Upper lobe of left lung (tissue), 6 donors: ENCODE data around the gene DMD. TPM values are rescaled to one million over a fixed set of nuclear protein-coding genes. Genes with fewer than 3 reads are reported as not detected.

Experiments
- ATAC-seq, 2 donors: fragments of 200-7000 bp; cut with Tn5 transposase; one replicate each; pipeline ENCODE4 v1.9.1; 2022; ENCODE audit warnings: mild to moderate bottlenecking in 2 of 2, moderate library complexity in 2 of 2; ENCODE audit not compliant: low FRiP score in 2 of 2
- DNase-seq, 2 donors: peaks; one replicate each; pipeline ENCODE4 v3.0.0-alpha.2; 2019 to 2020
- H3K27ac ChIP-seq, 4 donors: fragments of 200-600 bp; sonication (generic); one replicate each; pipeline ENCODE4 v1.5.1; 2016 to 2019
- H3K27me3 ChIP-seq, 4 donors: fragments of 200-600 bp; sonication (generic); one replicate each; pipeline ENCODE4 v1.5.1; 2017 to 2019
- H3K36me3 ChIP-seq, 4 donors: fragments of 200-600 bp; sonication (generic); one replicate each; pipeline ENCODE4 v1.5.1; 2016 to 2019
- H3K4me1 ChIP-seq, 4 donors: fragments of 200-600 bp; sonication (generic); one replicate each; pipeline ENCODE4 v1.5.1; 2018 to 2019
- H3K4me3 ChIP-seq, 4 donors: fragments of 200-600 bp; sonication (generic); one replicate each; pipeline ENCODE4 v1.5.1; 2017 to 2019; ENCODE audit warnings: mild to moderate bottlenecking in 2 of 4, moderate library complexity in 1 of 4
- H3K9me3 ChIP-seq, 4 donors: fragments of 200-600 bp; sonication (generic); one replicate each; pipeline ENCODE4 v1.5.1; 2018 to 2019
- CTCF ChIP-seq, 6 experiments: fragments of 450-650 bp in 4 of 6; fragments of 200-600 bp in 2 of 6; sonication (generic) in 2 of 6; IDR thresholded peaks; one replicate each; pipeline ENCODE4 v1.5.1; 2016 to 2019; ENCODE audit warnings: antibody characterized with exemption in 6 of 6
- EP300 ChIP-seq, 4 donors: sonication (generic); formaldehyde crosslinking; IDR thresholded peaks; one replicate each; pipeline ENCODE4 v1.5.1; 2017; ENCODE audit warnings: antibody characterized with exemption in 4 of 4, control low read depth in 2 of 4
- POLR2A ChIP-seq, 4 donors: fragments of 450-650 bp; IDR thresholded peaks; one replicate each; pipeline ENCODE4 v1.5.1; 2016 to 2017; ENCODE audit warnings: antibody characterized with exemption in 4 of 4, mild to moderate bottlenecking in 2 of 4
- POLR2AphosphoS5 ChIP-seq, 2 donors: sonication (generic); formaldehyde crosslinking; IDR thresholded peaks; one replicate each; pipeline ENCODE4 v1.5.1; 2017; ENCODE audit warnings: antibody characterized with exemption in 2 of 2
- WGBS, 2 donors: methylation state at CpG; one replicate each; pipeline ENCODE4 v1.1.5; 2017 to 2018; 5-methylcytosine and 5-hydroxymethylcytosine counted together
- total RNA-seq, 6 donors: library from RNA; depleted of rRNA in 4 of 6; stranded (reverse); fragments of >200 nt in 4 of 6; gene quantifications; one replicate each; pipeline versions ENCODE4 v1.1.0 to v1.2.1, GENCODE V29; 2016 to 2021
- donor health status: DM: no; HTN: no; CAD: no; lungs with moderate emphysema.
- donor health status: DM: no; HTN: yes; CAD: no; lungs with severe emphysema.

The DMD gene
- total RNA-seq, 6 donors from 2014 or later, result 12.5 to 37.0 (median 24.0) TPM

GRCh38 chrX:31570658-31571057 is 1640.7 kb downstream of the DMD start:
- no peaks in the 10 kb centered on the region for H3K27me3 ChIP-seq
- H3K27ac ChIP-seq, result no peak overlapping the region
- H3K9me3 ChIP-seq, result no peaks in the 10 kb centered on the region
- DNase-seq, result no peak
- H3K4me1 ChIP-seq, result no peaks in the 10 kb centered on the region
- no peak for ATAC-seq
- TF ChIP-seq POLR2AphosphoS5 (IDR thresholded peaks at IDR 0.05), result no peak
- TF ChIP-seq EP300 (IDR thresholded peaks at IDR 0.05), result no peak
- H3K36me3 ChIP-seq, result no peaks in the 10 kb centered on the region
- no peak overlapping the region for H3K4me3 ChIP-seq
- 62 to 79% methylated on average over 2 of the region's 2 CpGs for WGBS, 2 donors

GRCh38 chrX:31563792-31564191 is 1647.6 kb downstream of the DMD start:
- H3K27me3 ChIP-seq, result no peaks in the 10 kb centered on the region
- no peaks in the 10 kb centered on the region for H3K4me1 ChIP-seq
- H3K36me3 ChIP-seq, result no peaks in the 10 kb centered on the region
- no peak overlapping the region for H3K27ac ChIP-seq
- H3K4me3 ChIP-seq, result no peak overlapping the region
- TF ChIP-seq CTCF (IDR thresholded peaks at IDR 0.05) (no peak), POLR2AphosphoS5 (IDR thresholded peaks at IDR 0.05) (no peak), EP300 (IDR thresholded peaks at IDR 0.05) (no peak), POLR2A (IDR thresholded peaks at IDR 0.05) (no peak)
- no peaks in the 10 kb centered on the region for H3K9me3 ChIP-seq
- whole genome bisulfite sequencing, 2 donors, result 60 to 73% methylated on average over 3 of the region's 3 CpGs
- DNase-seq (no peak), ATAC-seq (no peak)

- no peak for ATAC-seq
These were observed 1655.8 kb downstream of the DMD start for GRCh38 chrX:31555506-31555905.

GRCh38 chrX:31551913-31552312 is 1659.4 kb downstream of the DMD start:
- 87 to 100% methylated on average over 3 to 4 of the region's 4 CpGs for WGBS, 2 donors
- H3K36me3 ChIP-seq, result no peaks in the 10 kb centered on the region
- DNase-seq (no peak), ATAC-seq (no peak)
- no peak overlapping the region for H3K4me3 ChIP-seq
- H3K9me3 ChIP-seq, result no peaks in the 10 kb centered on the region
- TF ChIP-seq POLR2A (IDR thresholded peaks at IDR 0.05) (no peak), CTCF (IDR thresholded peaks at IDR 0.05) (no peak), EP300 (IDR thresholded peaks at IDR 0.05) (no peak), POLR2AphosphoS5 (IDR thresholded peaks at IDR 0.05) (no peak)
- H3K27ac ChIP-seq, result no peak overlapping the region
- no peaks in the 10 kb centered on the region for H3K27me3 ChIP-seq
- H3K4me1 ChIP-seq, result no peaks in the 10 kb centered on the region

More at GRCh38 chrX:31555506-31555905, 1655.8 kb downstream of the DMD start:
- Histone ChIP-seq H3K36me3 (no peaks in the 10 kb centered on the region), H3K4me1 (no peaks in the 10 kb centered on the region), H3K4me3 (no peak overlapping the region), H3K27ac (no peak overlapping the region), H3K27me3 (no peaks in the 10 kb centered on the region), H3K9me3 (no peaks in the 10 kb centered on the region)
- DNase-seq, result no peak
- WGBS, 2 donors, result 84 to 87% methylated on average over 3 of the region's 3 CpGs
- TF ChIP-seq POLR2AphosphoS5 (IDR thresholded peaks at IDR 0.05) (no peak), POLR2A (IDR thresholded peaks at IDR 0.05) (no peak), CTCF (IDR thresholded peaks at IDR 0.05) (no peak), EP300 (IDR thresholded peaks at IDR 0.05) (no peak)

GRCh38 chrX:31550158-31550557 is 1661.2 kb downstream of the DMD start:
- no peaks in the 10 kb centered on the region for H3K27me3 ChIP-seq
- 50 to 62% methylated on average over 2 of the region's 2 CpGs for WGBS, 2 donors
- no peaks in the 10 kb centered on the region for H3K9me3 ChIP-seq
- ATAC-seq (no peak), DNase-seq (no peak)
- H3K4me1 ChIP-seq, result no peaks in the 10 kb centered on the region
- no peak overlapping the region for H3K27ac ChIP-seq
- H3K36me3 ChIP-seq, result no peaks in the 10 kb centered on the region
- no peak overlapping the region for H3K4me3 ChIP-seq
- TF ChIP-seq EP300 (IDR thresholded peaks at IDR 0.05) (no peak), POLR2A (IDR thresholded peaks at IDR 0.05) (no peak), CTCF (IDR thresholded peaks at IDR 0.05) (no peak), POLR2AphosphoS5 (IDR thresholded peaks at IDR 0.05) (no peak)
